ENCODE measurements around the gene FSIP1.

Gene FSIP1

DNA sequence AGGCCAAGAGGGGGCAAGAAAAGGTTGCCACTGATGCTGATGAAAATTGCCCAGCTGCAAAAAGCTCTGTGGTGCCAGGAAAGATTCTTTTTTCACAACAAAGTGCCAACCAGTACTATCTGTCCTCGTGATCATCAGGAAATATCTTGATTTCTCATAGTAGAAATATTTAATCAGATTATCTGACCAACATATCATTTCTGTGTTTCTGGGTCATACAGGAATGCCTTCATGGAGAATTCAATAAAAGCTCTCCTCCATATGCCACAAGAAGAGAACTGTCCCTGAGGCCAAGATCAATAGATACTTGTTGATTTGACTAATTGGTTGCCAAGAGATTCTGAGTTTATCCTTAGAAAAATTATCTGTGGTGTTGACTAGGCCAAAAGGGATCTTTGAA lies 63.5 kb downstream of the FSIP1 start:
- DNase-seq: no peak

DNA sequence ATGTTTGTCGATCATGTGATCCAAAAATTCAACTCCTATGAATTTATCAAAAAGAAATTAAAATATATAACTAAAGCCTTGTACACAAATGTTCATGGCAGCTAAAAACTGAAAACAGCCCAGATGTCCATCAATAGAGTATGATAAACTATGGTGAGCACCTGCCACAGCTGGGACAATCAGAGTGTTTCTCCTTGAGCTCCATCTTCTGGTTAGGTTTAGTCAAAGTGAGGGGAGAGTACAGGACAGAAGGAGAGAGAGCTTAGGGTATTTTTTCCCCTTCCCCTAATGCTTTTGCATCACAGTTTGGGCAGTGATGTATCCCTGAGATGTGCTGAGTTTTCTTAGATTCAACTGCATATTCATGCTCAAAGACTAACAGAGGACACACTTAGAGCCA lies 65.5 kb downstream of the FSIP1 start:
- DNase-seq: no peak

- DNase-seq: no peak
Measured at GRCh38 chr15:39714251-39714650, 68.4 kb downstream of the FSIP1 start.

DNA sequence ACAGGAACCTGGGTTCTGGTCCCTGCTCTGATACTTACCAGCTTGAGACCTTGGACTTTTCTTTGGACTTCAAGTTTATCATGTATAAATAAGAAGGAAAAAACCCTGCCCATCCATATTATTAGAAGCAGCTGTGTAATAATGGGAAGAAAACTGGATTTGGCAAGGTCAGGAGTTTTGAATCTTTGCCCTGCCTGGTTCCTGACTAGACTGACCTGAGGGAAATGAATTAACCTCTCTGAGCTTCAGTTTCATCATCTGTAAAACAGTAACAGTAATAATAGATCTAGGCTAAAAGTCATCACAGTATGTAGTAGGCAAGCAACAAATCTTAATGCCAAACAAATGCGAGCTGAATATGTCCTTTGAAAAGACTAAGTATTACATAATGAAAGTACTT lies 68.8 kb downstream of the FSIP1 start:
- DNase-seq: no peak

GRCh38 chr15:39710681-39711080 lies 72.0 kb downstream of the FSIP1 start:
- no peak for DNase-seq

DNA sequence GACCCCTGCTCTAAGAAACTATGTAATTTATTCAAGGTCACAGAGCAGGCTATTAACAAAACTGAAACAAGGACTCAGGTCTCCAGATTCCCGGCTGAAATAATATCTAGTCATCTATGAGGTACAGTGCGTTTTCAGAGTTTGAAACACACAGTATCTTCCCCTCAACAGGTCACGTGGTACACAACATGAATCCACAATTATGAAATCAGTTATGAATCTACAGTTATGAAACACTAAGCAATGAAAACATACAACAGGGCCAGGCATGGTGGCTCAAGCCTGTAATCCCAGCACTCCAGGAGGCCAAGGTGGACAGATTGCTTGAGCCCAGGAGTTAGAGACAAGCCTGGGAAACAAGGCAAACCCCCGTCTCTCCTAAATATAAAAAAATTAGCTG lies 72.7 kb downstream of the FSIP1 start:
- no peak for DNase-seq

DNA sequence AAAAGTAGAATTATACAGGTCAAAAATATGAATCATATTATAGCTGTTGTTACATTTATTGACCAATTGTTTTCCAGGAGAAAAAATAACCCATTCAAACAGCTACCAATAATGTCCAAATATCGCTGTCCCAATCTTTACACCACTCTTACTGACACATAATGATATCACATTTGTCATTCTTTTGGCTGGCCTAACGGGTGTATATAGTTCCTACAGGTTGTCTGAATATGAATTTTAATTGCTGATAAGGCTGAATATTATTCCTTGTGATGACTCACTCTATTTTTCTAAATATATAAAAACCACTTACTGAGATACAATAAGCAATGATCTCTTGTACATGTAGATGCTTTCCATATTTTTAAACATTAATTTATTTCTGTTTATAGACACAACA lies 76.4 kb downstream of the FSIP1 start:
- DNase-seq: no peak

DNA sequence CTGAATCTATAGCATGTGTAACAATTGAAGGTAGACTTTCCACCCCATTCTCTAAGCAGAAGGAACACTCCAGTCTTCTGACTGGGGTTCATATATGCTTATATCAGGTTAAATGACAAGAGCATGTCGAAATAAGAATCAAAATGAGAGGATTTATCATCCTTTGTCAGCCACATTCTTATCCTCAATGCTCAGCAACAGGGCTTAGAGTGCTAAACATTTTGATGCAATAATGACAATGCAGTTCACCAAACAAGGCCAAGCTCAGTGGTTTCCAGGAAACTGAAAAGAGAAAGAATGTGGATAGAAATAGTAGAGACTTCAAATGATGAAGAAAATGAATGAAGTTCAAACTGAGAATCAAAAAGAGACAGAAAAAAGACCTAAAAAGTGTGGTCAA lies 78.0 kb downstream of the FSIP1 start:
- no peak for DNase-seq

DNA sequence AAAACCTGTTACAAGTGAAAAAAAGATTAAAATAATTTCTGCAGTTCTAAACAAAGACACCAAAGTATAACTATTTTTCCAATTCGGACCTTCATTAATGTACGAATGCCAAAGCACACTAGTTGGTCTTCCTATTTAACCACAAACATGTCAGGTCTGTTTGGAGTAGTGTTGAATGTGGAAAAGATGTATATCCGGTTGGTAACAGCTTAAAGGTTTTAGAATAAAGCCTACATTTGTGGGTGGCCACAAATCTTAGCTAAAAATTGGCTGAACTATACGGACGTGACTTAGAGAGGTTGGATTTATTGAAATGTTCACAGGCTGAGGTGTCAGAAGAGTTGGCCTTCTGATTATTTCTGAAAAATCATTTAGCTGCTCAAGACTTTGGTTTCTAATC lies 78.4 kb downstream of the FSIP1 start:
- DNase-seq: no peak

- no peak for DNase-seq
Measured at GRCh38 chr15:39701988-39702387, 80.7 kb downstream of the FSIP1 start.

DNA sequence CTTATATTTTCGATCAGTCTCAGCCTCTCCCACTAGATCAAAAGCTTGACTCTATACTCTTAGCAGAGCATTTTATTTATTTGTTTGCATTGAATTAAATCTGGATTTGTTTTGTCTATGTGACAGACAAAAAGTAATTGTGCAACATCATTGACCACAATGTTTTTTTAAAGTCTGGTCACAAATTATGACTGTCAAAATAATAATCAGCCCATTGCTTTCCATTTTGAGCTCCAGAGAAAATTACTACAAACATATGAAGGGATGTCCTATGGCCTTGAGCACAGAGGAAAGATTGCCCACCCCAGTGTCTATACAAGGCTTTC lies 82.3 kb downstream of the FSIP1 start:
- DNase-seq: no peak

- DNase-seq: no peak
Measured at GRCh38 chr15:39699516-39700374, 82.9 kb downstream of the FSIP1 start.

- no peak for DNase-seq
Measured at GRCh38 chr15:39698444-39699390, 83.9 kb downstream of the FSIP1 start.

DNA sequence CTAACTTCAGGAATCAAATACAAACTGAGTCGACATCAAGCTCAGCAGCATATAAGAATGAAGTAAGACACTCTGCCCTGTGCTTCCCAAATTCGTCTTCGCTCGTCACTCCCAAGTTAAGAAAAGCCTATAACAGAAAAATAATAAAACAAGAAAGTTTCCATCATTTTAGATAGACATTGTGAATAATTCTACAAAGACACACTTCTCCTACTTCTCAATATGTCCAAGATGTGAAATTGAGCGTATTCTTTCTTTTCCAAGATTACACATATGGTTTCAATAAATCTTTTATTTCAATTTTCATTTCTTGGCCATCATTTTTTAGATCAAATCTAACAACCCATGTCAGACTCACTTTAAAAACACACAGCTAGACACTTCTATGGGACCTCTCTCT lies 85.1 kb downstream of the FSIP1 start:
- no peak for DNase-seq

GRCh38 chr15:39695793-39696192 lies 86.8 kb downstream of the FSIP1 start:
- DNase-seq: peak; percentile 59

- peak; percentile 40 for DNase-seq
Measured at GRCh38 chr15:39692356-39693327, 90.0 kb downstream of the FSIP1 start.

DNA sequence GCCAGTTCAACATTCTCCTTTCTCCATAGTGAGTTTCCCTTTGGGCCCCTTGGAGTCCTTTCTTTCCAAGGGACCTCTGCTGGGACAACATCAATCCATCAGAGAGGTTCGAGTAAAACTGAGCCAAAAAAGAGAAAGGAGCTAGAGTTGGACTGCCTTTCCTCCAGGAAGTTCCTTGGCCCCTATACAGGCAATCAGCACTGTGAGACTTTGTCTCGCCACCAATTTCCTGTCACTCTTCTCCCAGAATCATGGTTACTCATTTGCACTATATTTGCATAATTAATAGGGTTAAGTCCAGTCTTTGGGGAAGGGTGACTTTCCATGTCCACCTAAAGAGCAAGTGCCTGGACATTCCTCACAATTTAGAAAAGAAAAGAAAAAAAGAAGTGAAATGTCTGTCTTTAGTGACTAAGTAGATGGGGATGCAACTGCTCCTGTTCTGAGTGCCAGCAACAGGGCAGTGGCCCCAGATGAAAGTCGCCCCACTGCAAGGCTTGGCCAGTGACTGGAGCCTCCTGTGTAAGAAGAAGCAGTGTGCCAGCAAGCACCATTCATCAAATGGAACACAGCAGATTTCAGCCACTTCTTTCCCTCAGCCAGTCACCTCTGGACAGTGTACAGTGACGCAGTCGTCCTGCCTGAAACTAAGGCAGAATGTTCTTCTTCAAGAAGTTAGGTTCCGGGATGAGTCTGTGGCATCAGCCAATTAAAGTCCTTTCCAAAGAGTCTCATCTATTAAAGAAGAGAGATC lies 91.6 kb downstream of the FSIP1 start:
- no peak for DNase-seq

DNA sequence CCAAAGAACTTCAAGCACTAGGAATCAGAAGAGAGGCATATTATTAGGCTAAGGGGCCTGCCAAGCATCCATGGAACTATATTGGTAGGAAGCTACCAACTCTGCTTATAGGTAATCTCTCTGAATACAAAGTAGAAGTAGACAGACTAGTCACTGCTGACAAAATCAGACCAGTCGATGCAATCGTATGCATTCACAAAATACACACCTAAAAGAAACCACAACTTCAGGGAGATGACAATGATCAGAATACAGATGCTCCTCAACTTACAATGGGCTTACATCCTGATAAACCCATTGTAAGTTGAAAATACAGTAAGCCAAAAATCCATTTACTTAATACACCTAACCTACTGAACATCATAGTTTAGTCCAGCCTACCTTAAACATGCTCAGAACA lies 94.7 kb downstream of the FSIP1 start:
- DNase-seq: no peak

- peak; percentile 59 for DNase-seq
Measured at GRCh38 chr15:39685999-39686613, 96.5 kb downstream of the FSIP1 start.

DNA sequence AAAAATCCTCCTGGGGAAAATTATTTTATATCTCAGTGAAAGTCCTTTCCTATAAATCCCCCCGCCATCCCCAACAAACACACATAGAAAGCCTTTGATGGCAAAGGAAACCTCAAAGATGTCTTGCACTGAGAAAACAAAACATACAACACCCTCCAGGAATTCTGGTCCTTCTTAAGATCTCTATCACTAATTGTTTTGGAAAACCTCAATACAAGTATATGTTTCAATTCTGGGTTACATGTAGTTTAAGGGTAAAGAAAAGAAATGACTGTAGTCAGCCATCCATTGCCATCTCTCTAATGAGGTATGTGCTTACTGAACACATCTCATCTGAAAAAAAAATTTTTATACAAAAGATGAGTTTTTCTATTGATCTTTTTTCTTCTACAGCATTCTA lies 97.3 kb downstream of the FSIP1 start:
- DNase-seq: no peak

DNA sequence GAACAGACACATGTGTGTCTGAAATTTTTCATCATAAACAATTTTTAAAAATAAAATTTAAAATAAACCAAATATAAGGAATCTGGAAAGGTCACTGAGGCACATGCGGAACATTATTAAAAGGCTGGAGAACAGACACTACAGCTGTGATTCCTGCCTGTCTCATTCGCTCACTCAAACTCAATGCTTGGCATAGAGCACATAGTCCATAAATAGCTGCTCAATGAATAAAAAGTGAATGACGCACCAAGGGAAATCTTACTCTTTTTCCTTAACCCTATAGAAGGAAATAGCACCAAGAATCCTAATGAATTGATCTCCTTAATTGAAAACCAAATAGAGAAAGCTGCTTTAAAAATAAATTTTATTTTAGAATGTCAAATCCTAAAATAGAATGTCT lies 98.4 kb downstream of the FSIP1 start:
- DNase-seq: no peak

- DNase-seq: no peak
Measured at GRCh38 chr15:39682366-39682765, 100.3 kb downstream of the FSIP1 start.
